ENCODE measurements around the gene MYRIP. TPM values are rescaled to one million over a fixed set of nuclear protein-coding genes. Genes with fewer than 3 reads are reported as not detected.

The MYRIP gene
- polyA plus RNA-seq, 1 of the 3 experiments (the other 2 are of a cell fraction) = 1.2 TPM

DNA sequence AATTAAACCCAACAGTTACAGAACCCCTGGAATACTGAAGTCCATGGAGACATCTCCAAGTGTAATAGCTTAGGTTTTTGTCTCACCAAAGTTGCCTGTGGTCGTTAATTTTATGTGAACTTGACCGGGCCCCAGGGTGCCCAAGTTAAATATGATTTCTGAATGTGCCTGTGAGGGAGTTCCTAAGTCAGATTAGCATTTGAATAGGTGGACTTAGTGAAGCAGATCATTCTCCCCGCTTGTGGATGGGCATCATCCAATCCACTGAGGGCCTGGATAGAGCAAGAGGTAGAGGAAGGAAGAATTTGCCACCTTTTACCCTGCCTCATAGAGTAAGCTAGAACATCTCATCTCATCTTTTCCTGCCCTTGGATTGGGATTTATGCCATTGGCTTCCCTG, 203.0 kb downstream of the MYRIP start (continued):
- TF ChIP-seq GABPA (IDR thresholded peaks at IDR 0.05; ENCODE audit: low read depth) (no peak), REST (IDR thresholded peaks at IDR 0.05; ENCODE audit: low read depth, low read length) (no peak)

DNA sequence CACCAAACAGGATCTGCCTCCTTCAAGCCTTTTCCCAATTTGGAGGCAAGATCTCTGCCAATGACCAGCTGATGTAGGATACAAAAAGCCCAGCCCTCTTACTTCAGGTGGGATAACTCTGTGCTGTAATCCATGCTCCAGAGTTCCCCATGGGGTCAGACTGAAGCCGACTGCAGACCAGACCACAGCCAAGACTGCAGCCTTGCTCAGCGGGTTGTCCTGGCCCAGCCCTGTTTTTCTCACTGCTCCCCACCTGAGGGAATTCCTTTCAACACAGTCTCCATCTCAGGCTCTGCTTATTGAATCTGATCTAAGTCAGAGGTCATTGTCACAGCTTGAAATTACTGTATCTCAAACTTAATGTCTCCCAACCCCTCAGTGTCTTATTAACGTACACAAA, 207.0 kb downstream of the MYRIP start:
- ChIA-PET POLR2A (no interaction called here), CTCF (no interaction called here)
- WGBS (ENCODE audit: low lambda C conversion rate) = 70% methylated on average over 3 of the region's 3 CpGs
- H3K27me3 ChIP-seq (ENCODE audit: insufficient read depth) = no peaks in the 10 kb centered on the region
- TF ChIP-seq RCOR1 (IDR thresholded peaks at IDR 0.05; ENCODE audit: low read length) = no peak
- no peak for TF ChIP-seq EZH2phosphoT487 (IDR thresholded peaks at IDR 0.05; ENCODE audit: borderline replicate concordance, low read depth)
- TF ChIP-seq YY1 (IDR thresholded peaks at IDR 0.05; ENCODE audit: low read depth) = no peak
- TF ChIP-seq MAX (IDR thresholded peaks at IDR 0.05; ENCODE audit: low read depth) = no peak
- TF ChIP-seq, protein P1, sequence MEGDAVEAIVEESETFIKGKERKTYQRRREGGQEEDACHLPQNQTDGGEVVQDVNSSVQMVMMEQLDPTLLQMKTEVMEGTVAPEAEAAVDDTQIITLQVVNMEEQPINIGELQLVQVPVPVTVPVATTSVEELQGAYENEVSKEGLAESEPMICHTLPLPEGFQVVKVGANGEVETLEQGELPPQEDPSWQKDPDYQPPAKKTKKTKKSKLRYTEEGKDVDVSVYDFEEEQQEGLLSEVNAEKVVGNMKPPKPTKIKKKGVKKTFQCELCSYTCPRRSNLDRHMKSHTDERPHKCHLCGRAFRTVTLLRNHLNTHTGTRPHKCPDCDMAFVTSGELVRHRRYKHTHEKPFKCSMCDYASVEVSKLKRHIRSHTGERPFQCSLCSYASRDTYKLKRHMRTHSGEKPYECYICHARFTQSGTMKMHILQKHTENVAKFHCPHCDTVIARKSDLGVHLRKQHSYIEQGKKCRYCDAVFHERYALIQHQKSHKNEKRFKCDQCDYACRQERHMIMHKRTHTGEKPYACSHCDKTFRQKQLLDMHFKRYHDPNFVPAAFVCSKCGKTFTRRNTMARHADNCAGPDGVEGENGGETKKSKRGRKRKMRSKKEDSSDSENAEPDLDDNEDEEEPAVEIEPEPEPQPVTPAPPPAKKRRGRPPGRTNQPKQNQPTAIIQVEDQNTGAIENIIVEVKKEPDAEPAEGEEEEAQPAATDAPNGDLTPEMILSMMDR (IDR thresholded peaks at IDR 0.05) = no peak
- no peak for TF ChIP-seq USF2 (IDR thresholded peaks at IDR 0.05; ENCODE audit: borderline replicate concordance, low read depth, low read length)
- no peak for TF ChIP-seq POLR2AphosphoS5 (IDR thresholded peaks at IDR 0.05; ENCODE audit: low read depth, low read length)
- no peak for TF ChIP-seq TCF12 (IDR thresholded peaks at IDR 0.05)
- TF ChIP-seq FOXJ3 (CRISPR knock-in tag; IDR thresholded peaks at IDR 0.05) = no peak
- no peak for TF ChIP-seq CHD2 (IDR thresholded peaks at IDR 0.05; ENCODE audit: low read length, partially characterized antibody)
- no peak for TF ChIP-seq TAF1 (IDR thresholded peaks at IDR 0.05; ENCODE audit: borderline replicate concordance, low read depth, low read length)
- no peak for TF ChIP-seq MXI1 (IDR thresholded peaks at IDR 0.05; ENCODE audit: low read depth, low read length)
- no peak for TF ChIP-seq FOSL2 (IDR thresholded peaks at IDR 0.05; ENCODE audit: borderline replicate concordance, low read depth)
- no peak overlapping the region for H3K9ac ChIP-seq
- H2AFZ ChIP-seq (ENCODE audit: low read depth) = no peak overlapping the region
- no peaks in the 10 kb centered on the region for H3F3A ChIP-seq (replicated peaks; ENCODE audit: insufficient read depth)
- H4K20me1 ChIP-seq (ENCODE audit: insufficient read depth) = no peaks in the 10 kb centered on the region
- H3K9me2 ChIP-seq = no peaks in the 10 kb centered on the region
- no peak overlapping the region for H3K4me3 ChIP-seq (ENCODE audit: low read depth in 2 of 2, low read length in 1 of 2)
- no peak overlapping the region for H3K27ac ChIP-seq (ENCODE audit: low read depth in 2 of 2, low read length in 1 of 2)
- no peaks in the 10 kb centered on the region for H3K79me2 ChIP-seq (ENCODE audit: insufficient read depth)
- H3K4me1 ChIP-seq (ENCODE audit: control insufficient read depth in 1 of 2, insufficient read depth in 2 of 2, low read depth in 1 of 2, low read length in 1 of 2) = peaks cover 0 to 18% of the 10 kb centered on the region in 2 experiments; a peak in 2 of 4 replicates
- DNase-seq = no peak
- no peaks in the 10 kb centered on the region for H3K9me3 ChIP-seq
- H3K4me2 ChIP-seq = no peak overlapping the region
- H3K36me3 ChIP-seq (replicated peaks in 1 of 2; ENCODE audit: control insufficient read depth in 1 of 2, insufficient read depth in 2 of 2, low read length in 1 of 2) = no peaks in the 10 kb centered on the region

Data from SK-N-SH (cell line).